Stimulated activated effector memory CD8-positive, alpha-beta T cell treated with anti-CD3 and anti-CD28 coated beads, Interleukin-12 subunit alpha, Interleukin-12 subunit beta, amount 100 ng/mL, for 72 hours (primary cell): ENCODE data around the gene HLX.

Source experiments
- ATAC-seq: fragments of 150-1000 bp; cut with Tn5 transposase; 2 replicates; pipeline ENCODE4 v1.10.0; 2021
- DNase-seq, 2 donors: peaks; one replicate each; pipeline ENCODE4 v3.0.0; 2021 to 2022; ENCODE audit warnings: low spot score in 2 of 2
- H3K27ac Mint-ChIP-seq: one replicate; pipeline ENCODE4 v1.8.0; 2022; ENCODE audit warnings: mild to moderate bottlenecking, mixed read lengths
- H3K36me3 Mint-ChIP-seq: one replicate; pipeline ENCODE4 v1.8.0; 2022; ENCODE audit warnings: mild to moderate bottlenecking, mixed read lengths
- H3K4me1 Mint-ChIP-seq: one replicate; pipeline ENCODE4 v1.8.0; 2022; ENCODE audit warnings: mixed read lengths
- H3K4me3 Mint-ChIP-seq: one replicate; pipeline ENCODE4 v1.8.0; 2022; ENCODE audit warnings: mild to moderate bottlenecking, mixed read lengths
- H3K9me3 Mint-ChIP-seq: one replicate; pipeline ENCODE4 v1.8.0; 2022; ENCODE audit warnings: mixed read lengths

Gene HLX

GRCh38 chr1:220905650-220906560 is 26.7 kb downstream of the HLX start:
- no peaks in the 10 kb centered on the region for H3K36me3 Mint-ChIP-seq
- ATAC-seq (no peak), DNase-seq (no peak)
- H3K9me3 Mint-ChIP-seq, result peaks cover 4% of the 10 kb centered on the region
- no peak overlapping the region for H3K4me3 Mint-ChIP-seq
- no peaks in the 10 kb centered on the region for H3K4me1 Mint-ChIP-seq
- no peak overlapping the region for H3K27ac Mint-ChIP-seq

GRCh38 chr1:220906561-220907334 is 27.5 kb downstream of the HLX start:
- H3K4me1 Mint-ChIP-seq, result no peaks in the 10 kb centered on the region
- H3K9me3 Mint-ChIP-seq, result peaks cover 4% of the 10 kb centered on the region
- no peaks in the 10 kb centered on the region for H3K36me3 Mint-ChIP-seq
- ATAC-seq, result no peak
- DNase-seq, result no peak
- H3K4me3 Mint-ChIP-seq, result no peak overlapping the region
- no peak overlapping the region for H3K27ac Mint-ChIP-seq

- ATAC-seq (no peak), DNase-seq (no peak)
- Mint-ChIP-seq H3K4me3 (no peak overlapping the region), H3K36me3 (no peaks in the 10 kb centered on the region), H3K9me3 (peaks cover 4% of the 10 kb centered on the region), H3K4me1 (no peaks in the 10 kb centered on the region), H3K27ac (no peak overlapping the region)
These were observed 29.5 kb downstream of the HLX start for GRCh38 chr1:220908757-220909156.

- Mint-ChIP-seq H3K9me3 (peaks cover 4% of the 10 kb centered on the region), H3K4me1 (no peaks in the 10 kb centered on the region), H3K36me3 (no peaks in the 10 kb centered on the region), H3K4me3 (no peak overlapping the region), H3K27ac (no peak overlapping the region)
- no peak for DNase-seq
- ATAC-seq, result no peak
These were observed 30.8 kb downstream of the HLX start for GRCh38 chr1:220910021-220910420.

DNA sequence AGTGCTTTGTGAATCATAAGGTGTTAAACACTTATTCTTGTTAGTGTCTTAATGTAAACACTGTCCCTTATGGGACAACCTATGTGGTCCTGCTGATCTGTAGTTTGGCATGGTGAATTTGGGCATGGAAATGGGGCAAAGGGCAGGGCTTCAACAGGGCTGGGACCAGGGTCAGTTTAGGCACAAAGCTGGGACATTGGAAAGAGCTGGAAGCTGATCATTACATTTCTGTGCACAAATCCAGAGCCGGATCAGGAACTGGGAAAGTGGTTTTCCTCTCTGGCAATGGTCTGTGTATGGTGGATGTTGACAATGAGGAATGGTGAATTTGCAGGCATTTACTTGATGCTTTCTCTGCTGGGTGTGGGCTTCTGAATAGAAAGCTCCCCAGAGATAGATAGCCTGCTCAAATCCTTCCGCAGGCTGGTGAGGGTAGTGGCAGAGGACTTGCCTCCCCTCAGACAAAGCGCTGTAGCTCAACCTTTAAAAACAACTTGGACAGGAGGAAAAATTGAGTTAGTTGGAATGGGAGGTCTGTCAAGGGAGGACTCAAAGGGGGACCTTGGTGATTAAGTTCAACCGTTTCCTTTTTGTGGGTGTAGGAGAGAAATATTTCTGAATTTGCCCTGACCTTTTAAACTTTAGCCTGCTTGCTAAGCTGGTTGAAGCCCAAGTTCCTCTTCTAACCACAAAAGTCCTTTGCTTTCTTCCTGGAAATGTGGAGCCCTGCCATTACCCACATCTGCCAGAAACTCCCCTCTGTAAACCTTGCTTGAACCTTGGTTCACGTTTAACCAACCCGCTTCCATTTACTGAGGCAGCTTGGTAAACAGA is 35.3 kb downstream of the HLX start:
- no peak overlapping the region for H3K27ac Mint-ChIP-seq
- H3K9me3 Mint-ChIP-seq, result peaks cover 4% of the 10 kb centered on the region
- H3K36me3 Mint-ChIP-seq, result no peaks in the 10 kb centered on the region
- DNase-seq (no peak), ATAC-seq (no peak)
- no peaks in the 10 kb centered on the region for H3K4me1 Mint-ChIP-seq
- H3K4me3 Mint-ChIP-seq, result no peak overlapping the region

- no peak overlapping the region for H3K27ac Mint-ChIP-seq
- no peaks in the 10 kb centered on the region for H3K4me1 Mint-ChIP-seq
- H3K9me3 Mint-ChIP-seq, result no peaks in the 10 kb centered on the region
- DNase-seq (no peak), ATAC-seq (no peak)
- no peak overlapping the region for H3K4me3 Mint-ChIP-seq
- no peaks in the 10 kb centered on the region for H3K36me3 Mint-ChIP-seq
These were observed 35.8 kb downstream of the HLX start for GRCh38 chr1:220915117-220915440.

DNA sequence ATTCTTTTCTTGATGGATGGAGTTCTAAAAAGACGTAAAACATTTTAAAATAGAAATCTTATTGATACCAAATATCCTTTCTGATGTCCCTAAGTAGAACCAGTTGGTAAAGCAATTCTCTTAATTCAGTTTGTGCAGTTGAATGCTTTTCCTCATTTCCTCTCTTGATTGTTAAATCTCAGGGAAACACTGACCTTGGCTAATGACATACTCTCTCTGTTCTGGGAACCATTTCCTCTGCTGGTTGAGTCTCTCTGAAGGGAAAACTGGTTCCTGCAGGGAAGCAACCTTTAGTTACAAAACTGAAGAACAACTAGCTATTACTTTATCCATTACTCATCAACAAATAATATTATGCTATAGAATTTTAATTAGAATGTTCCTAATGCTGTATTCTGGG is 36.7 kb downstream of the HLX start:
- H3K4me3 Mint-ChIP-seq, result no peak overlapping the region
- DNase-seq (no peak), ATAC-seq (no peak)

DNA sequence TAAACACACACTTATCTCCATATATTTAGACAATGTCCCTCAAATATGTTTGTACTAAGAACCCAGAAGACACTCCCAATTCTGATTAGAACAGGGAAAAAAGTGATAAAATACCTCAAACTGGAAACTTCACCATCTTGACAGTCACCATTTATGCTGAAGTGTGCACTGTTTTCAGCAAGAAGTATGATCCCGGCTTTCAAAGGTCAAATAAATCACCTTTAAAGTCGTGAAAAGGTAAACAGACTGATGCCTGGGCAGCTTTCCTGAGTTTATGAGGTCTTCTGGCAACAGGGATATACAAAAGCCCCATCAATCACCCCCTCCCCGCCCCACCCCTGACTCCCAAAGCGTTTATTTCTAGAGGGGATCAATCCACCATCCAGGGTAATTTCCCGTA is 37.9 kb downstream of the HLX start:
- no peaks in the 10 kb centered on the region for H3K4me1 Mint-ChIP-seq
- no peak overlapping the region for H3K27ac Mint-ChIP-seq
- no peaks in the 10 kb centered on the region for H3K9me3 Mint-ChIP-seq
- DNase-seq, result no peak
- H3K4me3 Mint-ChIP-seq, result no peak overlapping the region
- ATAC-seq, result no peak
- no peaks in the 10 kb centered on the region for H3K36me3 Mint-ChIP-seq

More for the DNA sequence above, 36.7 kb downstream of the HLX start:
- H3K9me3 Mint-ChIP-seq, result no peaks in the 10 kb centered on the region
- H3K36me3 Mint-ChIP-seq, result no peaks in the 10 kb centered on the region
- no peak overlapping the region for H3K27ac Mint-ChIP-seq
- H3K4me1 Mint-ChIP-seq, result no peaks in the 10 kb centered on the region

DNA sequence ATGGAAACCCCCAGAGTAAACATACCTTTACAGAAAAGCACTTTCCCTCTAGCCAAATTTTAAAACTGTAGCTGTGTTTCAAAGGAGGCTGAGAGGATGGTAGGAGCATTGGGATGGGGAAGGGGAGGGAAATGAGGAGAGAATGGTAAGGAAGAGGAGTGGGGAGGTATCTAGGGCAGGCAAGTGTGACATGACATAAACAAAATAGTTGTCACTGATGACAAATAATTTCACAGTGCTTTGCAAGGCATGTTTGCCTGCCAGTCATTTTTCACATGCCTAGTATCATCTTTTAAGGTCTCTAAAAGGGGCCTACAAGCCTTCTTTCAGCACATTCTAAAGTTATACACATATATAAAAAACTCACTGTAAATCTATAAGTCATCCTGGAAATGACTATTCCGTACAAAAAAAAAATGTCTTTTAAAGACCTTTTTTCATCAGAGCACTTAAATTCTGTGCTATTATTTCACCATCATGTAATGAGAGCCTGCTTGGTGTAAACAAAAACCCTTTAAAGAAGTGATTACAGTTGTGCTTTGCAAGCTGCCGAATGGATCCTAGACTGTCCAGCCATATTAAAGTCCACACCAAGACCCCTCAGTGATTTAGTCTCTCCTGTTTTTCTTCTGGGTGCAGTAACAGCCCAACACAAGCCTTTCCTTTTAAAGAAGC is 38.4 kb downstream of the HLX start:
- DNase-seq, result no peak
- H3K4me3 Mint-ChIP-seq, result no peak overlapping the region
- no peak overlapping the region for H3K27ac Mint-ChIP-seq
- H3K9me3 Mint-ChIP-seq, result no peaks in the 10 kb centered on the region
- no peak for ATAC-seq
- H3K4me1 Mint-ChIP-seq, result no peaks in the 10 kb centered on the region
- no peaks in the 10 kb centered on the region for H3K36me3 Mint-ChIP-seq

GRCh38 chr1:220918285-220918951 is 39.2 kb downstream of the HLX start:
- Mint-ChIP-seq H3K4me3 (no peak overlapping the region), H3K4me1 (no peaks in the 10 kb centered on the region), H3K9me3 (no peaks in the 10 kb centered on the region), H3K36me3 (no peaks in the 10 kb centered on the region), H3K27ac (no peak overlapping the region)
- no peak for DNase-seq
- ATAC-seq, result no peak

GRCh38 chr1:220920967-220921366 is 41.7 kb downstream of the HLX start:
- no peak overlapping the region for H3K27ac Mint-ChIP-seq
- H3K9me3 Mint-ChIP-seq, result no peaks in the 10 kb centered on the region
- ATAC-seq (no peak), DNase-seq (no peak)
- H3K36me3 Mint-ChIP-seq, result no peaks in the 10 kb centered on the region
- H3K4me3 Mint-ChIP-seq, result no peak overlapping the region
- H3K4me1 Mint-ChIP-seq, result no peaks in the 10 kb centered on the region

DNA sequence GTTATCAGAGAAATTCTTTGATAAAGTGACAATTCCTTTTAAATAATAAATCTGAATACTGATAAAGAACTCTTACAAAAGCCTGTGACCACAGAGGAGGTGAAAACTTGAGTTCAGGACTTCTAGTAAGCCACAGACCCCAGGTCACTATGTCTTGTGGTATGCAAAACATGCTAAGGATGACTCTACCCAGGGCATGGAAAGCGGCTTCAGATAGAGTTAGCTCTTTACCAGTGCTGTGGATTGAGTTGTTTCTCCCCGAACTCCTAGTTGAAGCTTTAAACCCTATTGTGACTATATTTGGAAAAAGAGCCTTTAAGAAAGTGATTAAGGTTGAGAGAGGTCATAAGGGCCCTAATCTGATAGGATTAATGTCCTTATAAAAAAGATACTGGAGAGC is 42.3 kb downstream of the HLX start:
- DNase-seq (no peak), ATAC-seq (no peak)
- Mint-ChIP-seq H3K36me3 (no peaks in the 10 kb centered on the region), H3K4me1 (no peaks in the 10 kb centered on the region), H3K9me3 (no peaks in the 10 kb centered on the region), H3K4me3 (no peak overlapping the region), H3K27ac (no peak overlapping the region)

DNA sequence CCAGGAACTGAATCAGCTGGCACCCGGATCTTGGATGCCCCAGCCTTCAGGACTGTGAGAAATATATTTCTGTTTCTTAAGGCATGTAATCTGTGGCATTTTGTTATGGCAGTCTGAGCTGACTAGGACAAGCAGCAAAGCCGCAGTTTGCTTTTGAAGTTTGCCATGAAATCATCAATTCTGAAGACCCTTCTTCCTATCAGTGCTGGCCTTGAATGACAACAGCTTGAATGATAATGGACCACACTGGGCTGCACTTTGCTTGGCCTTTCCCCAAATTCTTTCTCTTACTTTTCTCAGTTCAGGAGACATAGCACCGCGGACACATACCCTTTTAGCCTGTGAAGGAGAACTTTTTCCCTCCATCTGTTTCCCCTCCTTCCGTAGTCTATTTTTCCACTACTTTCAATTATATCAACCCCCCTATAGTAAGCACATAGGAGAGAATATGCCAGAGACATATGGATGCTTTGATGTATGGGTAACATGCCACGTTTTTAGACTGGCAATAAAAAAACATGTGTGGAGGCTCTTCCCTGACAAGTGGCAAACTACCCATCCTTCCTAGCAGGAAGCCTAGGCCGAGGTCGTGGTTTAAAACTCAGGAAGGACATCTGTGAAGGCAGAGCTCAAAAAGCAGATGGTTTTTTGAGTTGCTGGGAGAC is 42.9 kb downstream of the HLX start:
- no peak for DNase-seq
- Mint-ChIP-seq H3K9me3 (no peaks in the 10 kb centered on the region), H3K4me1 (no peaks in the 10 kb centered on the region), H3K27ac (no peak overlapping the region), H3K36me3 (no peaks in the 10 kb centered on the region), H3K4me3 (no peak overlapping the region)
- no peak for ATAC-seq

DNA sequence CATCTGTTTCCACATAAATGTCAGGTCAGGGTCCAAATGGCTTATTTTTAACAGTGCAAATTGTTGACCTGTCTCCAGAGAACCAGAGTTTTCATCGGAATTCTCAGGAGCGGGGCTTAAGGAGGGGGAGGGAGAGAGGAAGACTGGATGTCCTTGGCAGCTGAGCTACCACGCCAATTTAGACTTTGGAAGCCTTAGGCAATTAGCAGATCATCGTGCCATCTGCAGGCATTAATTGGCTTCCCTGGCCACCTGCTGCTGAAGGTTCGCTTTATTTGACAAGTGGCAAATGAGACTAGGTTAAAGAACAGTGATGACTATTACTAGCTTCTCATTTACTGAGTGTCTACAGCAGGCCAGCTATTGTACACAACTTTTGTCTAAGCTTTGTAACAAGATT is 43.7 kb downstream of the HLX start:
- Mint-ChIP-seq H3K9me3 (no peaks in the 10 kb centered on the region), H3K4me3 (no peak overlapping the region), H3K36me3 (no peaks in the 10 kb centered on the region), H3K27ac (no peak overlapping the region), H3K4me1 (no peaks in the 10 kb centered on the region)
- DNase-seq (no peak), ATAC-seq (no peak)
